Endothelial cell of umbilical vein (primary cell): ENCODE measurements around the gene HECW1. TPM values are rescaled to one million over a fixed set of nuclear protein-coding genes. Genes with fewer than 3 reads are reported as not detected.

Experiments used
- BruUV-seq: library from RNA; stranded (reverse); fragments of 400-500 nt; replicated peaks from 2 replicates; lab custom pipeline; 2021; lab: Mats Ljungman, UMichigan
- CTCF ChIA-PET: fragments of 300-600, 350-600 bp; sonication (Branson Sonifier 250); formaldehyde crosslinking; loops from one replicate; lab custom pipeline; 2021; ENCODE audit warnings: antibody characterized with exemption, inconsistent platforms; lab: Charles Lee
- POLR2A ChIA-PET: fragments of 300-600, 350-600 bp; sonication (Branson Sonifier 250); formaldehyde crosslinking; loops from one replicate; lab custom pipeline; 2021; ENCODE audit warnings: antibody characterized with exemption, inconsistent platforms; lab: Charles Lee
- DNase-seq: peaks from one replicate; pipeline ENCODE4 v3.0.0-alpha.2; 2011; ENCODE audit warnings: low read depth, low spot score
- FAIRE-seq: peaks from 2 replicates; lab custom pipeline; 2011; peaks lifted over from hg19 to GRCh38; lab: Jason Lieb, UNC
- H2AFZ ChIP-seq: 2 replicates; pipeline ENCODE4 v1.6.0; 2012; ENCODE audit warnings: low read depth, low read length, control low read depth, inconsistent platforms
- H3K27ac ChIP-seq: 2 replicates; pipeline ENCODE4 v1.5.1; 2011; ENCODE audit warnings: low read depth, mild to moderate bottlenecking, control low read depth, low read length, moderate library complexity; ENCODE audit not compliant: insufficient read depth
- H3K27me3 ChIP-seq, 2 experiments: 2 replicates each; pipeline versions ENCODE4 v1.6.0 to v1.6.1; 2011; ENCODE audit warnings: low read length in 2 of 2, mixed read lengths in 1 of 2; ENCODE audit not compliant: control insufficient read depth in 2 of 2, insufficient read depth in 2 of 2
- H3K36me3 ChIP-seq, 2 experiments: 2 replicates in 1 of 2; 3 replicates in 1 of 2; pipeline ENCODE4 v1.5.1; 2011; ENCODE audit warnings: low read length in 2 of 2, mild to moderate bottlenecking in 1 of 2, moderate library complexity in 1 of 2; ENCODE audit not compliant: control insufficient read depth in 2 of 2, insufficient read depth in 2 of 2; ENCODE audit errors: extremely low read depth in 1 of 2
- H3K4me1 ChIP-seq: 3 replicates; pipeline ENCODE4 v1.5.1; 2011; ENCODE audit warnings: mild to moderate bottlenecking, low read length; ENCODE audit not compliant: control insufficient read depth, insufficient read depth; ENCODE audit errors: extremely low read depth
- H3K4me2 ChIP-seq: 2 replicates; pipeline ENCODE4 v1.6.1; 2011; ENCODE audit warnings: low read length, control low read depth, mixed read lengths; ENCODE audit not compliant: insufficient read depth
- H3K4me3 ChIP-seq, 3 experiments: fragments of 200-600 bp in 1 of 3; sonication (generic), shearing (Covaris generic) in 1 of 3; replicated peaks in 1 of 3; 2 replicates each; pipeline ENCODE4 v1.5.1; 2011 to 2016; ENCODE audit warnings: control low read depth in 3 of 3, low read length in 3 of 3, mild to moderate bottlenecking in 2 of 3, inconsistent platforms in 1 of 3, low read depth in 1 of 3, moderate library complexity in 1 of 3; ENCODE audit not compliant: insufficient read depth in 1 of 3
- H3K79me2 ChIP-seq: 2 replicates; pipeline ENCODE4 v1.6.0; 2012; ENCODE audit warnings: low read length, inconsistent platforms; ENCODE audit not compliant: control insufficient read depth, insufficient read depth
- H3K9ac ChIP-seq: replicated peaks from 2 replicates; pipeline ENCODE3; 2011; ENCODE audit warnings: low read length, control low read depth; ENCODE audit not compliant: insufficient read depth; ENCODE audit errors: extremely low read depth
- H3K9me1 ChIP-seq: replicated peaks from 3 replicates; pipeline ENCODE4 v1.6.0; 2011; ENCODE audit warnings: mild to moderate bottlenecking, low read length; ENCODE audit not compliant: control insufficient read depth, insufficient read depth; ENCODE audit errors: extremely low read depth
- H3K9me3 ChIP-seq: replicated peaks from 2 replicates; pipeline ENCODE4 v1.5.1; 2012; ENCODE audit warnings: low read length, inconsistent platforms; ENCODE audit not compliant: control insufficient read depth, insufficient read depth
- H4K20me1 ChIP-seq: replicated peaks from 2 replicates; pipeline ENCODE3; 2011; ENCODE audit warnings: mild to moderate bottlenecking, low read length; ENCODE audit not compliant: control insufficient read depth, insufficient read depth; ENCODE audit errors: extremely low read depth
- CTCF ChIP-seq, 2 donors: IDR thresholded peaks; 1 replicate in 1 of 2; 2 replicates in 1 of 2; pipeline ENCODE4 v1.5.1; 2011; ENCODE audit warnings: low read length in 2 of 2, mild to moderate bottlenecking in 2 of 2, moderate library complexity in 2 of 2, control low read depth in 1 of 2, inconsistent platforms in 1 of 2, low read depth in 1 of 2; ENCODE audit not compliant: insufficient read depth in 1 of 2; ENCODE audit errors: extremely low read depth in 1 of 2
- EZH2 ChIP-seq: IDR thresholded peaks from 2 replicates; pipeline ENCODE4 v1.6.1; 2012; ENCODE audit warnings: borderline replicate concordance, low read depth, mild to moderate bottlenecking, moderate library complexity, low read length, inconsistent platforms; ENCODE audit not compliant: severe bottlenecking
- FOS ChIP-seq: IDR thresholded peaks from 2 replicates; pipeline ENCODE4 v1.6.1; 2011; ENCODE audit warnings: mild to moderate bottlenecking, low read length, moderate library complexity, borderline replicate concordance; ENCODE audit not compliant: insufficient read depth
- GATA2 ChIP-seq: IDR thresholded peaks from 2 replicates; pipeline ENCODE4 v1.7.0; 2011; ENCODE audit warnings: low read depth, mild to moderate bottlenecking, moderate library complexity, mixed read lengths, low read length; ENCODE audit not compliant: insufficient read length, insufficient read depth
- JUN ChIP-seq: IDR thresholded peaks from 2 replicates; pipeline ENCODE4 v1.6.1; 2011; ENCODE audit warnings: borderline replicate concordance, low read depth; ENCODE audit not compliant: insufficient read length, insufficient read depth
- MAX ChIP-seq: IDR thresholded peaks from 2 replicates; pipeline ENCODE4 v1.6.1; 2011; ENCODE audit not compliant: insufficient read depth, insufficient read length
- MYC ChIP-seq: IDR thresholded peaks from one replicate; pipeline ENCODE4 v1.6.1; 2011; ENCODE audit warnings: mild to moderate bottlenecking, low read depth, low read length
- POLR2A ChIP-seq: IDR thresholded peaks from 2 replicates; pipeline ENCODE4 v1.6.1; 2012; ENCODE audit warnings: low read depth, mild to moderate bottlenecking, control low read depth, low read length
- POLR2AphosphoS5 ChIP-seq: IDR thresholded peaks from 2 replicates; pipeline ENCODE4 v1.6.1; 2012; ENCODE audit warnings: low read depth, mild to moderate bottlenecking, control low read depth, low read length, moderate library complexity; ENCODE audit not compliant: insufficient read depth
- dilution Hi-C: fragments of 300-500 bp; cut with MboI; formaldehyde crosslinking; loops from one replicate; pipeline ENCODE4 v1.15.0; 2019; ENCODE audit warnings: low sequenced_read_pairs; ENCODE audit not compliant: extremely low pct_ligation_motif_present
- intact Hi-C: fragments of 100-400 bp; cut with micrococcal nuclease; formaldehyde crosslinking; loops from one replicate; pipeline ENCODE4 v1.10.0; 2022
- polyA plus RNA-seq, 4 experiments: library from polyadenylated mRNA; depleted of rRNA in 3 of 4; stranded (reverse) in 3 of 4; unstranded in 1 of 4; fragments of >200 nt; gene quantifications; 2 replicates each; pipeline versions ENCODE4 v1.2.1 to v1.2.3, GENCODE V29; 2011 to 2012; ENCODE audit warnings: missing spikeins in 1 of 4
- total RNA-seq: library from RNA; stranded (reverse); gene quantifications from 2 replicates; pipeline ENCODE4 v1.2.3, GENCODE V29; 2021

Gene HECW1
- total and polyA plus RNA-seq, 2 donors (not counting 3 experiments of a cell fraction or from before 2014, with no cell fraction given) = not detected

GRCh38 chr7:43198016-43198415 lies 85.6 kb downstream of the HECW1 start:
- POLR2A ChIA-PET = no interaction called here
- Histone ChIP-seq H3K4me1 (peaks cover 15% of the 10 kb centered on the region), H3K36me3 (no peaks in the 10 kb centered on the region), H3K27me3 (no peaks in the 10 kb centered on the region), H2AFZ (no peak overlapping the region), H3K9me3 (no peaks in the 10 kb centered on the region), H3K27ac (no peak overlapping the region), H3K4me3 (no peak overlapping the region), H3K9me1 (no peaks in the 10 kb centered on the region), H3K79me2 (no peaks in the 10 kb centered on the region), H3K4me2 (no peak overlapping the region), H3K9ac (no peak overlapping the region), H4K20me1 (no peaks in the 10 kb centered on the region)
- no peak for FAIRE-seq
- CTCF ChIA-PET = no interaction called here
- TF ChIP-seq CTCF (IDR thresholded peaks at IDR 0.05; ENCODE audit: extremely low read depth in 1 of 2, insufficient read depth in 1 of 2, low read depth in 1 of 2, low read length in 2 of 2) (no peak), POLR2A (no peak), POLR2AphosphoS5 (no peak), FOS (no peak), MAX (no peak), JUN (no peak), MYC (no peak), EZH2 (no peak), GATA2 (no peak)
- intact Hi-C loops = loop anchor here (5.0 kb wide), 1 partner anchor 256 kb away; no protein-coding TSS in a partner anchor
- DNase-seq = no peak
- no TSS peak for BruUV-seq
- dilution Hi-C loops = no loop called here
